GM19239 (cell line): ENCODE measurements around the gene OXT.
"Not testable (repeated sequence)": the region's sequence is repeated elsewhere in the genome, so short reads cannot be mapped to it uniquely, and the experiment has no call there.

ENCODE experiments used
- DNase-seq: peaks from one replicate; pipeline ENCODE4 v3.0.0; 2011; ENCODE audit warnings: low spot score; ENCODE audit not compliant: insufficient read length
- FAIRE-seq: peaks from 2 replicates; lab custom pipeline; 2011; peaks lifted over from hg19 to GRCh38; lab: Jason Lieb, UNC

Gene OXT

DNA sequence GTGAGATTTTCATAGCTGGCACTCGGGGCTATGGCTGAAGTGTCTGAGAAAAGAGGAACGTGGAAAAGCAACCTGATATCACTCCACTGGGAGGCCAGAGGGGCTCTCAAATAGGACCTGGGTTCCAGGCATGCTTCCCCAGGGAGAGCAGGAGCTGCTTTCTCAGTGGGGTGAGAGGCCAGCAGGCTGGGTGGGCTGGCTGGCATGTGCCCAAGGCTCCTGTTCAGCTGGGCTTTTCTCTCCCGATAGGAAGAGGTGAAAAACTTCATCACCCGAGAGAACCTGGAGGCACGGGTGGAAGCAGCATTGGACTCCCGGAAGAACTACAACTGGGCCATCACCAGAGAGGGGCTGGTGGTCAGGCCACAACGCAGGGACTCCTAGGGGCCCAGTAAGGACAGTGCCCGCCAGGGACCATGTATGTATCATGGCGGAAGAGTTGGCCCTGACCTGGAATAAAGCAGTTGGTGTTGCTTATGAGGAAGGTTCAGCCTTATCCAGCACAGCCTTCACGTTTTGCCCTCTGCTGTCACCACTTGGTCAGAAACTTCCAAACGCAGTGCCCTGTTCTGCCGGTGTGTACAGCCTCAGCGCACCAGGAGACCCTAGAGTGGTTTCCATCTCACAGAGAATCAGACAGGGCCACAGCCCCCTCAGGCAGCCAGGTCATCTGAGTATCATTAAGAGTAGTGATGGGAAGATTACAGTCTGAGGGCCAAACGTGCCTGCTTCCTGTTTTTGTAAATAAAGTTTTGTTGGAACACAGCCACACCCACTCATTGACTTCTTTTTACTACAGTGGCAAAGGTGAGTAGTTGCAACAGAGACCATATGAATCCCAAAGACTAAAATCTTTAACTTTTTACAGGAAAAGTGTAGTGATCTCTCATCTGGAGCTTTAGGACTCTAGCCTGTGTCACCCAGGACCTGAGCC is 23.7 kb upstream of the OXT start:
- DNase-seq (no peak), FAIRE-seq (no peak)

DNA sequence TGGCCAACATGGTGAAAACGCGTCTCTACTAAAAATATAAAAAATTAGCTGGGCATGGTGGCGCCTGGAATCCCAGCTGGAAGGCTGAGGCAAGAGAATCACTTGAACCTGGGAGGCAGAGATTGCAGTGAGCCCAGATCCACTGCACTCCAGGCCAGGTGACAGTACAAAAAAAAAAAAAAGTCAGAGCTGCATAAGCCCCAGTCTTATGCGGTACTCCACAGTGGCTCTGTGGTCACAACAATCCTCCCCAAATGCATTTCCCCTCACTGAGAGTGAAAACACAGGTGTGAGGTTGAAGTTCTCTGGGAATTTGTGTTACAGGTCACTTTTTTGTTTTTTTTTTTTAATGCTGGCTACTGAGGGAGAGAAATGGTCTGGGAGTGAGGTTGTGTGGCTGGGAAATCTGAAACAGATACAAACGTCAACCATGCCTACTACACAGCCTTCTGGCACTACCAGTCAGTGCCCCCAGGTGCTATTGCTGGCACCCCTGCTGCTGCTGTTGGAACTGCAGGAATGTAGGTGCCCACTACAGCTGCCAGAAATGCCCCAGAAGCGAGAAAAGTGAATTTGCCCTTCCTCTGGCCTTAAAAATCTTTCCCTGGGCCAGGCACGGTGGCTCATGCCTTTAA is 19.9 kb upstream of the OXT start:
- no peak for FAIRE-seq
- DNase-seq: no peak

DNA sequence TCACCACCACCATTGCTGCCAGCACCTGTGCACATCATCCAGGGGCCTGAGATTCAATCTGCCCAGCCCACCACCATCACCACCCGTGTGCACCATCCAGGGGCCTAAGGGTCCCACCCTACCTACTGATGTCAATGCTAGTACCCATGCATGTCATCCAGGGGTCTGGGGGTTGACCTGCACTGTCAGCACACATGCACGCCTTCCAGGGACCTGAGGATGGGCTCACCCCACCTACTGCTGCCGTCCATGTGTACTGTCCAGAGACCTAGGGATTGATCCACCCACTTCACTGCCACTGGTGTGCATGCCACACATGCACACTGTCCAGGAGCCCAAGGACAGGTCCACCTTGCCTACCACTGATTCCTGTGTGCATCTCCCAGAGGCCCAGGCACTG is 11.9 kb upstream of the OXT start:
- FAIRE-seq: no peak
- no peak for DNase-seq

DNA sequence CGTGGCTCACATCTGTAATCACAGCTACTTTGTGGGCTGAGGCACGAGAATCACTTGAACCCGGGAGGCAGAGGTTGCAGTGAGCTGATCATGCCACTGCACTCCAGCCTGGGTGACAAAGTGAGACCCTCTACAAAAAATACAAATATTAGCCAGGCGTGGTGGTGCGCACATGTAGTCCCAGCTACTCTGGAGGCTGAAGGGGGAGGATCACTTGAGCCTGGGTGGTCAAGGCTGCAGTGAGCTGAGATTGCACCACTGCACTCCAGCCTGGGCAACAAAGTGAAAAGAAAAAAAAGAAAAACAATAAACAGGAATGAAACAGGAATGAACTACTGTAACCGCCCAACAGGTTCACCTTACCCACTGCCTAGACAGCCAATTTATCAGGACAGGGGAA is 7.3 kb upstream of the OXT start:
- not testable (repeated sequence) for FAIRE-seq, DNase-seq

DNA sequence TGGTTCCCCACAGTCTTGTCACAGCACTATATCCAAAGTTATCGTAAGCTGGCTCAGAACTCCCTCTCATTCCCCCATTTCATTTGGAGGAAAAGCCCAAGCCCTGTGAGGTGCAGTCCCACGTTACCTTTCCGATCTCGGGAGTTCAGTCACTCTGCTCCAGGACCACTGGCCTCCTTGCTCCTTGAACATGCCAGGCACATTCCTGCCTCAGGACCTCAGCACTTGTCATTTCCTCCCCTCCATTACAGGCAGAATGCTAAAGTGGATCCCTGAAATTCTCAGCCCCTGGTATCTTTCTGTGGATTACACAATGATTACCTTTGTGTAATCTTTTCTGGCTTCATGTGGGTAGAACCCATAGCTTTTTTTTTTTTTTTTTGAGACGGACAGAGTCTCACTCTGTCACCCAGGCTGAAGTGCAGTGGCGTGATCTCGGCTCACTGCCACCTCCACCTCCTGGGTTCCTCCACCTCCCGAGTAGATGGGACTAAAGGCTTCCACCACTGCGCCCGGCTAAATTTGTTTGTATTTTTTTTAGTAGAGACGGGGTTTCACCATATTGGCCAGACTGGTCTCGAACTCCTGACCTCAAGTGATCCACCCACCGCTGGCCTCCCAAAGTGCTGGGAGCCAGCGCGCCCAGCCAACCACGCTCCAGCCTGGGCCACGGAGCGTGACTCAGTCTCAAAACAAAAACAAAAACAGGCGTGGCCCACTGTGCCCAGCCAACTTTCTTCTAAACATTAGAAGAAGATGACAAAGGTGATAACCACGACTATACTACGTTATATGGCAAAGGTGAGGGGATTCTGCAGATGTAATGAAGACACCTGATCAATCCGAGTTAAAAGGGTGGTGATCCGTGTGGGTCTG is 4.0 kb upstream of the OXT start:
- DNase-seq (no peak), FAIRE-seq (no peak)

DNA sequence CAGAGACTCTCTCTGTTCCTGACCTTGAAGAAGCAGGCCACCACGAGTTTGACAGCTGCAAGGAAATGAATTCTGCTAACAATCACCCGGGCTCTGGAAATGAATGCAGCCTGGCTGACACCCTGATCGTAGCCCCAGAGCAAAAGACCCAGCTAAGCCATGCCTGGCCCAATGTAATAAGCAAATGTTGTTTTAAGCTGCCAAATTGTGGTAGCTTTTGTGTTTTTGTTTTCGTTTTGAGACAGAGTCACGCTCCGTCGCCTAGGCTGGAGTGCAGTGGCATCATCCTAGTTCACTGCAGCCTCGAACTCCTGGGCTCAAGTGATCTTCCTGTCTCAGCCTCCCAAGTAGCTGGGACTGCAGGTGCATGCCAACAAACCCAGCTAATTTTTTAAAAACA is 3.3 kb upstream of the OXT start:
- FAIRE-seq: no peak
- DNase-seq: no peak

DNA sequence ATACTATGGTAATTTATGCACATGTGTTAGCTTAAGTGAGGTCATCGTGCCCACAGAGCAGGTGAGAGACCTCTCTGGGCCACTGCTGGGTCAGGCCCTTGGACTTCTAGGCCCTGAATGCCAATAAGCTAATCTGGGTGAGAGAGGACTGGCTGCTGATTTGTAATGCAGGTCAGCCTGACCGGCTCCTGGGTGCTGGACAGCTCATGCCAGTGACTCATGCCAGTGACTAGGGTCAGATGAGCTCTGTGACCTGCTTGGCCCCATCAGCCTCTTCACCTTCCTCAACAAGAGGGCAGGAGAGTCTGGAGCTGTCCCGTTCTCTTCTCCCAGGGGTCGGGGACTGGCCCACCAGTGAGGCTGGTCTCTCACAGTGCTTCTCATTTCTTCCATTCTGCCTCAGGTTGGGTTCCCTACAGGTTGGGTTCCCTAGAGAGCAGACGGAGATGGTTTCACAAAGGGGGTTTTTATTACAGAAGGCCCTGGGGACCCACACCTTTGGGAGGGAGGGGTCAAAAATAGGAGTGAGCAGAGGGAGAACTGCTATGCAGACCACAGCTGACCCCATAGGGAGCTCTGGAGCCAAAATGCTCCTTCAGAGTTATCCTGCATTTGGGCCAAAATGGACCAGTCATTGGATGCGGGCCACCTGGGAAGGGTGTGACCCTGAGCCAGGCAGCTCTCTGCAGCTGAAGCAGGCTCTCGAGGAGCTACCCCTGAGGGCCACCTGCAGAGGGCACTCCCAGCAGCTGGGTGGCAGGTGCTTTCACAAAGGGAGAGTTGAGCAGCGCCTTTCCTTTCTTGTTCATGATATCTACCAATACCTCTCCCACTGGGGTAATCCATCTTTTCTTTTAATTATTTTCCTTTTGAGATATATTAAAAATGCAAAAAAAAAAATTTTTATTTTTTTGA is 2.2 kb upstream of the OXT start:
- no peak for FAIRE-seq
- no peak for DNase-seq

DNA sequence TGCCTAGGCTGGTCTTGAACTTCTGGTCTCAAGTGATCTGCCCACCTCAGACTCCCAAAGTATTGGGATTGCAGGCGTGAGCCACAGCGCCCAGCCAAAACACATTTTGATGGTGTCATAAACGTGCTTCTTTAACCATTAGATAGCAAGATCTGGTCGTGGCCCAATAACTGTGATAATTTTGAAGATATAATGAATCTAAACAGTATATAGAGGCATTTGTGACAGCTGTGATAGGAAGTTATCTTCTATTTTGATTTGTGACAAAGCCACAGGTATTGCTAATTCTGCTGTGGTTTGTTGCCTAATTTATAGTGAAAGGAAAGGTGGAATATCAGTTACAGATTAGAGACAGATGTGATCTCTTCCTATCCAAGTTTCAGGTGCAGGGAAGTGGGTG is 695 bp upstream of the OXT start:
- DNase-seq (no peak), FAIRE-seq (no peak)

DNA sequence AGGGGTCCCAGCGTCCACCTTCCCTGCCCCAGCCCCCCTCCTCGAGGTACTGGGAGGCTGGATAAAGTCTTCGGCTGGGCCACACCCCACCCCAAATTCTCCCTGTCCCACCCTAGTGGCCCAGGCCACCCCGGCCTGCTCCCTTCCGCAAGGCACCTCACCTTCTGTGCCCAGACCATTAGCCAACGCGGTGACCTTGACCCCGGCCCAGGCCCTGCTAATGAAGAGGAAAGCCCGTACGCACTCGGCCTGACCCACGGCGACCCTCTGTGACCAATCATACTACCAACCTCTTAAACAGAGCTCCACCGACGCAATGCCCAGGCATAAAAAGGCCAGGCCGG is 182 bp upstream of the OXT start:
- DNase-seq (no peak), FAIRE-seq (no peak)

DNA sequence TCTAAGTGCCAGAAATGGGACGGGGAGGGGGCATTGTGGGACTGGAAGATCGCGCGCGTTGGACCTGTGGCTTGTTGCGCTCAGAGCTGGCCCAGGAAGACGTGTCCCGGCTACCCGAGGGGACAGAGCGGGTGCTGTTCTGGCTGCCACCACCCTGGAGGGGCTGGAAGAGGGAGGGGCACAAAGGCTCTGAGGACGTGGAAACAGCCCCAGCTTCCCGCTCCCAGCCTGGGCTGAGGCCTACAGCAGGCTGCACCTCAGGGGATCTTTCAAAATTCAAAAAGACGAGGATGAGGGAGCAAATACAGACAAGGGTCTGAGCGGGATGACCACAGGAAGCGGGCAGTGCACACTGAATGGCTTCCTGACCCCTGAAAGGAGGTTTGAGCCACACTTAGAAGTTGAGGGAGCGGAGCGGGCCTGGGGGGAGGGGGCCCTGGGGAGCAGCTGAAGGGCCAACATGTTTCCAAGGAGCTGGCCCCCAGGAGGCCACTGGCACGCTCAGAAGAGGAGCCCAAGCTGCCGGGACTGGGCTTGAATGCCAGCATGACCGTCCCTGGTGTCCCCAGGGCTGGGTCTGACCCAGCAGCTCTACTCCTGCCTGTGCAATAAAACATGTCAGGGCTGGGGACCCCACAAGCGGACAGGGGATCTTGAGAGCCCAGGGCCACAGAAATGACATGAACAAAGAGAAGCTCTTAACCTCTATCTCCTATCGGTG is 1.3 kb downstream of the OXT start:
- FAIRE-seq (no peak), DNase-seq (no peak)

DNA sequence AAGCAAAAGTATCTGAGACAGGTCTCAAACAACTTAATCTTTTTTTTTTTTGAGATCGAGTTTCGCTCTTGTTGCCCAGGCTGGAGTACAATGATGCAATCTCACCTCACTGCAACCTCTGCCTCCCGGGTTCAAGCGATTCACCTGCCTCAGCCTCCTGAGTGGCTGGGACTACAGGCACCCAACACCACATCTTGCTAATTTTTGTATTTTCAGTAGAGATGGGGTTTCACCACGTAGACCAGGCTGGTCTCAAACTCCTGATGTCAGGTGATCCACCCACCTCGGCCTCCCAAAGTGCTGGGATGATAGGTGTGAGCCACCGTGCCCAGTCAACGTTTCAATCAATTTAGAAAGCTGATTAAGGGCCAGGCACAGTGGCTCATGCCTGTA is 1.8 kb downstream of the OXT start:
- FAIRE-seq, DNase-seq: not testable (repeated sequence)

DNA sequence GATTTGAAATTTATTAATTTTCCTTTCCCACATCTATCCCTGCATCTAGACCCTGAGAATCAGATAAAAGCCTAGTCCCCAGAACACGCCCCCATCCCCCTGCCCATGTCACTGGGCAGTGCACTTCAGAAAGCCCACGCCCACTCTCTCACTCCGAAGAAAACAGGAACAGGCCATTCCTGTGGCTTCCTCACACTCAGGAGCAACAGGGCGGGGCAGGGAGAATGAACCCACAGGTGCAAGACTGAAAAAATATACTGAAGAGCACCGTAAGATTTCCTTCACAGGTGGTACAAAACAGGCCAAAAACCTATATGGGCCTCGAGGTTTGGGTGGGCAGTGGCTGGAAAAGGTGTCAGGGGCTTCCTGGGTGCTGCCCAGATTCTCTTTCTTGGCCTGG is 3.4 kb downstream of the OXT start:
- FAIRE-seq (no peak), DNase-seq (no peak)

DNA sequence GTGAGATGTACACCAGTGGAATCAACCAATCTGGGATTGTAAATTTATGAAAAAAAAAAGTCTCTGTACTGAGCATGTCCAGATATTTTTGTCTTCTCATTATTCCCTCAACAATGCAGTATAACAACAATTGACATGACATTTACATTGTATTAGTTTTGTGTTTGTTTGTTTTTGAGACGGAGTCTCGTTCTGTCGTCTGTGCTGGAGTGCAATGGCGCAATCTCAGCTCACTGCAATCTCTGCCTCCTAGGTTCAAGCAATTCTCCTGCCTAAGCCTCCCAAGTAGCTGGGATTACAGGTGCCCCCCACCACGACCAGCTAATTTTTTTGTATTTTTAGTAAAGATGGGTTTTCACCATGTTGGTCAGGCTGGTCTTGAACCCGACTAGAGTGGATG is 3.9 kb downstream of the OXT start:
- DNase-seq, FAIRE-seq: not testable (repeated sequence)

DNA sequence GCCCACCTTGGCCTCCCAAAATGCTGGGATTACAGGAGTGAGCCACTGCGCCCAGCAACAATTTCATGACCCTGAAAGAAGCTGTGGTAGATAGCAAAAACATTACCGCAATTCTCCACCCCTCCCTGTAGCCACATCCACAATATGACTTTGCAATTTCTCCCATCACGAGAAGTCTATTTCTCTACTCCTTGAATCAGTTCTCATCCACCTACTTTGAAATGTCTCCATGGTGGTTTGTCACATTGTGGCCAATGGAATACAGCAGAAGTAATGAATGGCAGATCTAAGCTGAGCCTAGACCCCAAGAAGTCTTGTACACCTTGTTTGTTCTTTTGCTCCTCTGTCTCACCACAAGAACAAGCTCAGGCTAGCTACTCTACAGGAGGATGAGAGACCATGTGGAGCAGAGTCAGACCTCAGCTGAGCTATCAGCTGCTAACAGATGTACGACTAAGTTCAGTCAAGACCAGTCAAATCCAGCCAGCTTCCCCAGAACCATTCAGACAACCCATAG is 6.3 kb downstream of the OXT start:
- no peak for DNase-seq
- no peak for FAIRE-seq

DNA sequence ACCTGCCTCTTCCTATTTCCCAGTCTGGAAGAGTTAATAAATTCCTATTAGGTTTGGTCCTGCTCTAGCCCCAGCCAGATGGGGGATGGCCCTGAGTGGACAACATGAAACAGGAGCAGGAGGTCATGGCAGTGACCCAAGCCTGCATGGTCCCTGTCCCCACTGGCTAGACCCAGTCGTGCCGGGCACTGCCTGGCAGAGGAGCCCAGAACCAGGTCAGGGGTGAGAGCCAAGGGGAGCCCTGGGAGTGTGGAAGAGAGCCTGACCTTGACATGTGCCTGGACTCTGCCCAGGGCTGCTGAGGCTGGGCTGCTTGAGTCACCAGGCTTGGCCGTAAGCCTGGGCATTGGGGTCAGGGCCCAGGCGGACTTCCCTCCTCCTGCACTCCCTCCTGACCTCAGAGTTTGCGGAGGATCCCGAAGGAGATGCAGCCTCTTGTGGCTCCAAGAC is 9.5 kb downstream of the OXT start:
- FAIRE-seq (no peak), DNase-seq (no peak)

DNA sequence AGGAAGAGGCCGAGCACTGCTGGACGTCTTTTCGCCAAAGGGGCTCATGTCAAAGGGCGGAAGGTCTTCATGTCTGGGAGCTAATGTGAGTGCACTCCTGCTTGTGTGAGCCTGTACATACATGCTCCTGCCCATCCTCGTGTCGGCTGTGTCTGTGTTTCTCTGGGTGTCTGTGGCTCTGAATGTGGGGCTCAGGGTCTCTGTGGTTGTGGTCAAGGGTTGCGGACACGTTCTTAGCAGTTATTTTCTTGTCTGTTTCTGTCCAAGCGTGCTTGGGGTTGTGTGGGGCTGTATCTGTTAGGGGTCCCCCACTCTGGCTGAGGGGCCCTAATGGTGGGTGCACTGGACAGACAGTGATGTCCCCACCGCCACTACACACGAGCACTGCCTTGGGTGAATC is 10.2 kb downstream of the OXT start:
- no peak for DNase-seq
- no peak for FAIRE-seq

DNA sequence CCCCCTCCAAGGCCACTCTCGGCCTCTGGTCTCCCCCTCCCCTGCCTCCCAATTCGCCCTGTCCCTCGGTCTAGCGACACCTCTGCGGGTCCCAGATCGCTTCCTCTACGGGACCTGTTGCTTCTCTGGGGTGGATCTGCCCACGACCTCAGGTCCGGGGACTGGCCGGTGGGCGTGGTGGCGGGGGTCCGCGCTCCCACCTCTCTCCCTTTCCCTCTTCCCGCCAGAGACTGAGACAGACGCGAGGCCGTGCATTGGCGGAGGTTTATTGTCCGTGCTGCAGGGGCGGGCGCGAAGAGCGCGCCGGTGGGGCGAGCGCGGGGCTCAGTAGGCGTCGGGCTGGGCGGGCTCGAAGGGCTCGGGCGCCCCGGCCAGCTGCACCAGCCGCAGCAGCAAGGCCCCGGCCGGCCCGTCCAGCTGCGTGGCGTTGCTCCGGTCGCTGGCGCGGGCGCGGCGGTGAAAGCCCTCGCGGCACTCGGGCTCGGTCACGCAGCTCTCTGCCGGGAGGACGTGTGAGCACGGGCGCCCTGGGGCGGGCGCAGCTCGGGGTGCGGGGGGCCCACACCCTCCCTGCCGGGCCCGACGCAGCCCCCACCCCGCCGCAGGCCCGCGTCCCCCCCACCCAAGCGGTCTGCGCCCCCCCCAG is 11.0 kb downstream of the OXT start:
- DNase-seq: no peak
- FAIRE-seq: no peak
